OCI-LY3 (cell line): ENCODE results near the gene LITAF.
"Not testable (repeated sequence)": the region's sequence is repeated elsewhere in the genome, so short reads cannot be mapped to it uniquely, and the experiment has no call there.

Experiments used
- H2AFZ ChIP-seq: fragments of 200-600, 300-600 bp; shearing (Covaris generic); 2 replicates; pipeline ENCODE4 v1.6.0; 2014; ENCODE audit warnings: antibody characterized with exemption, low read depth, low read length
- H3K27ac ChIP-seq: fragments of 200-600, 300-600 bp; sonication (generic); 2 replicates; pipeline ENCODE4 v1.5.1; 2014; ENCODE audit warnings: mild to moderate bottlenecking, low read length, moderate library complexity, mixed read lengths
- H3K27me3 ChIP-seq: fragments of 200-600, 300-600 bp; sonication (generic); 2 replicates; pipeline ENCODE4 v1.6.1; 2014; ENCODE audit warnings: low read depth, low read length, mixed read lengths
- H3K36me3 ChIP-seq: fragments of 200-600, 300-600 bp; sonication (generic); replicated peaks from 2 replicates; pipeline ENCODE3; 2014; ENCODE audit warnings: low read depth, low read length, mixed read lengths
- H3K4me1 ChIP-seq: fragments of 300-600, 200-600 bp; sonication (generic); 2 replicates; pipeline ENCODE4 v1.6.1; 2014; ENCODE audit warnings: low read length, mixed read lengths
- H3K4me2 ChIP-seq: fragments of 200-600, 300-600 bp; sonication (generic); 2 replicates; pipeline ENCODE4 v1.6.1; 2014; ENCODE audit warnings: low read length, mixed read lengths
- H3K4me3 ChIP-seq: fragments of 300-600, 200-600 bp; sonication (generic); 2 replicates; pipeline ENCODE4 v1.5.1; 2014; ENCODE audit warnings: antibody characterized with exemption, mild to moderate bottlenecking, low read length, moderate library complexity
- H3K79me2 ChIP-seq: fragments of 300-600, 200-600 bp; shearing (Covaris generic); 2 replicates; pipeline ENCODE4 v1.6.1; 2014; ENCODE audit warnings: mild to moderate bottlenecking, low read length, mixed read lengths
- H3K9ac ChIP-seq: fragments of 300-600, 200-600 bp; shearing (Covaris generic); 2 replicates; pipeline ENCODE4 v1.6.0; 2014; ENCODE audit warnings: mild to moderate bottlenecking, low read length, moderate library complexity
- H3K9me3 ChIP-seq: fragments of 200-600, 300-600 bp; shearing (Covaris generic); 2 replicates; pipeline ENCODE4 v1.6.1; 2014; ENCODE audit warnings: low read length, mixed read lengths; ENCODE audit not compliant: insufficient read depth
- H4K20me1 ChIP-seq: fragments of 200-600, 300-600 bp; sonication (generic); 2 replicates; pipeline ENCODE4 v1.6.1; 2016; ENCODE audit warnings: low read length, mixed read lengths; ENCODE audit not compliant: insufficient read depth
- EZH2phosphoT487 ChIP-seq: fragments of 200-600 bp; shearing (Covaris generic); IDR thresholded peaks from 2 replicates; pipeline ENCODE4 v1.6.1; 2018; ENCODE audit warnings: antibody characterized with exemption, mixed run types, low read depth
- TF ChIP-seq, protein P1 (sequence below): fragments of 200-600, 300-600 bp; sonication (generic); IDR thresholded peaks from 2 replicates; pipeline ENCODE4 v1.5.1; 2014; ENCODE audit warnings: antibody characterized with exemption, low read length, low read depth

Gene LITAF

DNA sequence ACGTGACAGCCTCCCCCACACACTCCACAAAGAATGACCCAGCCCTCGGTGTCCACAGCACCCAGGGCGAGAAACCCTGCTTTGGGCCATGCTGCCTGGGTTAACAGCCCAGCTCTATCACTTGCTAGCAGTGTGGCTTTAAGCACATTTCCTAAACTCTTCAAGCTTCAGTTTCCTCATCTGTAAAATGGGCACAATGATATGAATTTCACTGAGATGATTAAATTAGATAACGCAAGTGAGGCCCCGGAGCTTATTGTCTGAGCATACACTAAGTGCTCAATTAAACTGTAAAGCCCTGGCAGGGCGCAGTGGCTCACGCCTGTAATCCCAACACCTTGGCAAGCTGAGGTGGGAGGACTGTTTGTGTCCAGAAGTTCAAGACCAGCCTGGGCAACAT is 79.4 kb downstream of the LITAF start:
- Histone ChIP-seq H3K36me3 (no peaks in the 10 kb centered on the region), H3K4me1 (peaks cover 7% of the 10 kb centered on the region; the same call in 1 of the 2 replicates), H3K9me3 (no peaks in the 10 kb centered on the region), H2AFZ (peak overlapping the region; percentile 94; the same call in 1 of the 2 replicates), H3K9ac (no peak overlapping the region), H3K79me2 (no peaks in the 10 kb centered on the region), H3K4me2 (no peak overlapping the region), H3K4me3 (no peak overlapping the region), H3K27me3 (no peaks in the 10 kb centered on the region), H3K27ac (no peak overlapping the region), H4K20me1 (no peaks in the 10 kb centered on the region)
- TF ChIP-seq, protein P1, sequence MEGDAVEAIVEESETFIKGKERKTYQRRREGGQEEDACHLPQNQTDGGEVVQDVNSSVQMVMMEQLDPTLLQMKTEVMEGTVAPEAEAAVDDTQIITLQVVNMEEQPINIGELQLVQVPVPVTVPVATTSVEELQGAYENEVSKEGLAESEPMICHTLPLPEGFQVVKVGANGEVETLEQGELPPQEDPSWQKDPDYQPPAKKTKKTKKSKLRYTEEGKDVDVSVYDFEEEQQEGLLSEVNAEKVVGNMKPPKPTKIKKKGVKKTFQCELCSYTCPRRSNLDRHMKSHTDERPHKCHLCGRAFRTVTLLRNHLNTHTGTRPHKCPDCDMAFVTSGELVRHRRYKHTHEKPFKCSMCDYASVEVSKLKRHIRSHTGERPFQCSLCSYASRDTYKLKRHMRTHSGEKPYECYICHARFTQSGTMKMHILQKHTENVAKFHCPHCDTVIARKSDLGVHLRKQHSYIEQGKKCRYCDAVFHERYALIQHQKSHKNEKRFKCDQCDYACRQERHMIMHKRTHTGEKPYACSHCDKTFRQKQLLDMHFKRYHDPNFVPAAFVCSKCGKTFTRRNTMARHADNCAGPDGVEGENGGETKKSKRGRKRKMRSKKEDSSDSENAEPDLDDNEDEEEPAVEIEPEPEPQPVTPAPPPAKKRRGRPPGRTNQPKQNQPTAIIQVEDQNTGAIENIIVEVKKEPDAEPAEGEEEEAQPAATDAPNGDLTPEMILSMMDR: no peak
- TF ChIP-seq EZH2phosphoT487: no peak

DNA sequence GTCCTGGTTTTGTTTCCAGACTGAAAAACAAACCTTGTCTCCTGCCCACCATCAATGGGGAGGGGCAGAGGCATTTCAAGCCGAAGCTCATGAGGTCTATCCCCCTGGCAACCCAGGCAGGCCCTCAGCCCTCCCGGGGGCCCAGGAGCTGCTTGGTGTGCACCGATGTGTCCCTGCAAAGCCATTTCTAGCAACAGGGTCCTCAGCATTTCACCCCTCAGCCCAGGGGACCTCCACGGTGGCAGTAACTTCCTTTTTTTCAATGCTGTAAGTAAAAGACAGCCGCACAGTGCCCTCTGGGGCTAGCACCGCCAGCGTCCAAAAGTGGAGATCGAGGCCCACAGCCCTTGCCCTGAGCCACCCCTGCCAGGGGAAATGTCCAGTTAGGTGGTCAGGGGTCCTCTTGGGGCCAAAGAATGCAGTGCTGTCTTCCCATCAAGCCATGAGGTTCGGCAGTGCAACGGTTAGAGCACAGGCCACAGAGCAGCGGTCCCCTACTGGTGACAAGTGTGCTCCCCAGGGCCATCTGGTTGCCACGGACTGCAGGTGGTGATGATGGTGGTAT is 79.9 kb downstream of the LITAF start:
- peak overlapping the region; percentile 94 for H2AFZ ChIP-seq
- H3K36me3 ChIP-seq: no peaks in the 10 kb centered on the region
- H3K4me1 ChIP-seq: peaks cover 7% of the 10 kb centered on the region; the same call in 1 of the 2 replicates
- H3K4me3 ChIP-seq: no peak overlapping the region
- no peaks in the 10 kb centered on the region for H3K27me3 ChIP-seq
- H3K4me2 ChIP-seq: peak overlapping the region; percentile 31
- no peaks in the 10 kb centered on the region for H3K79me2 ChIP-seq
- no peaks in the 10 kb centered on the region for H3K9me3 ChIP-seq
- H3K27ac ChIP-seq: no peak overlapping the region
- H4K20me1 ChIP-seq: no peaks in the 10 kb centered on the region
- TF ChIP-seq, protein P1: peak; percentile 12; the same call in 1 of the 2 replicates
- no peak for TF ChIP-seq EZH2phosphoT487
- no peak overlapping the region for H3K9ac ChIP-seq

DNA sequence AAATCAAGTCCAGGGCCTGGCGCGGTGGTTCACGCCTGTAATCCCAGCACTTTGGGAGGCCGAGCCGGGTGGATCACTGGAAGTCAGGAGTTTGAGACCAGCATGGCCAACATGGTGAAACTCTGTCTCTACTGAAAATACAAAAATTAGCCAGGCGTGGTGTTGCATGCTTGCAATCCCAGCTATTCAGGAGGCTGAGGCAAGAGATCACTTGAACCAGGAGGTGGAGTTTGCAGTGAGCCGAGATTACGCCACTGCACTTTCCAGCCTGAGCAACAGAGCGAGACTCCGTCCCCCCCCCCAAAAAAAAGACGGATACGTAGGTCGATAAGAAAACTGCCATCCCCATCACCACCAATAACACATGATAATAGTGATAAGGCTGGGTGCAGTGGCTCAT is 82.5 kb downstream of the LITAF start:
- not testable (repeated sequence) for H3K4me1 ChIP-seq, H3K36me3 ChIP-seq, H3K9me3 ChIP-seq, H3K79me2 ChIP-seq, H3K27me3 ChIP-seq, H3K27ac ChIP-seq, H2AFZ ChIP-seq, H3K9ac ChIP-seq, H3K4me2 ChIP-seq, H4K20me1 ChIP-seq, H3K4me3 ChIP-seq

GRCh38 chr16:11503566-11503965 is 83.2 kb downstream of the LITAF start:
- H3K36me3 ChIP-seq: no peaks in the 10 kb centered on the region
- no peaks in the 10 kb centered on the region for H3K79me2 ChIP-seq
- no peak overlapping the region for H3K27ac ChIP-seq
- no peak overlapping the region for H3K9ac ChIP-seq
- no peaks in the 10 kb centered on the region for H3K9me3 ChIP-seq
- no peaks in the 10 kb centered on the region for H3K27me3 ChIP-seq
- H3K4me2 ChIP-seq: no peak overlapping the region
- no peaks in the 10 kb centered on the region for H4K20me1 ChIP-seq
- H3K4me1 ChIP-seq: peaks cover 10% of the 10 kb centered on the region; the same call in 1 of the 2 replicates
- TF ChIP-seq, protein P1: no peak
- TF ChIP-seq EZH2phosphoT487: no peak
- no peak overlapping the region for H3K4me3 ChIP-seq
- H2AFZ ChIP-seq: no peak overlapping the region
